Natural killer cell (primary cell): ENCODE data around the gene MEF2A. TPM values are rescaled to one million over a fixed set of nuclear protein-coding genes. Genes with fewer than 3 reads are reported as not detected.
A peak's percentile ranks its signal among the peaks of the same experiment; 100 is the strongest.

Experiments
- ATAC-seq, 3 donors: fragments of 150-1000 bp in 2 of 3; fragments of 200-7000 bp in 1 of 3; cut with Tn5 transposase; 1 replicate in 1 of 3; 2 replicates in 2 of 3; pipeline ENCODE4 v1.10.0; 2021; ENCODE audit warnings: mild to moderate bottlenecking in 2 of 3, moderate library complexity in 2 of 3
- DNase-seq, 2 donors: peaks; one replicate each; pipeline versions ENCODE4 v3.0.0 to v3.0.0-alpha.2; 2013 to 2021; ENCODE audit warnings: mixed read lengths in 1 of 2
- H3K27ac ChIP-seq: one replicate; pipeline ENCODE4 v1.5.1; 2013; ENCODE audit warnings: mild to moderate bottlenecking, low read length
- H3K27me3 ChIP-seq: one replicate; pipeline ENCODE4 v1.6.1; 2013; ENCODE audit warnings: low read length; ENCODE audit not compliant: control insufficient read depth, insufficient read depth
- H3K36me3 ChIP-seq: one replicate; pipeline ENCODE4 v1.6.1; 2013; ENCODE audit warnings: low read length; ENCODE audit not compliant: control insufficient read depth, insufficient read depth
- H3K4me1 ChIP-seq: one replicate; pipeline ENCODE4 v1.6.1; 2013; ENCODE audit warnings: low read length; ENCODE audit not compliant: control insufficient read depth, insufficient read depth
- H3K4me3 ChIP-seq: one replicate; pipeline ENCODE4 v1.5.1; 2013; ENCODE audit warnings: low read length
- H3K9me3 ChIP-seq: one replicate; pipeline ENCODE4 v1.6.1; 2013; ENCODE audit warnings: low read length; ENCODE audit not compliant: control insufficient read depth, insufficient read depth
- H3K27ac Mint-ChIP-seq, 2 donors: one replicate each; pipeline ENCODE4 v1.8.0; 2022; ENCODE audit warnings: mild to moderate bottlenecking in 2 of 2, mixed read lengths in 2 of 2, moderate library complexity in 1 of 2
- H3K27me3 Mint-ChIP-seq, 2 donors: one replicate each; pipeline ENCODE4 v1.8.0; 2022; ENCODE audit warnings: low read depth in 2 of 2, mixed read lengths in 2 of 2
- H3K36me3 Mint-ChIP-seq: one replicate; pipeline ENCODE4 v1.8.0; 2022; ENCODE audit warnings: mixed read lengths
- H3K4me1 Mint-ChIP-seq, 2 donors: one replicate each; pipeline ENCODE4 v1.8.0; 2022; ENCODE audit warnings: mixed read lengths in 2 of 2
- H3K4me3 Mint-ChIP-seq: one replicate; pipeline ENCODE4 v1.8.0; 2022; ENCODE audit warnings: mild to moderate bottlenecking, moderate library complexity, mixed read lengths
- H3K9me3 Mint-ChIP-seq, 2 donors: one replicate each; pipeline ENCODE4 v1.8.0; 2022; ENCODE audit warnings: mixed read lengths in 2 of 2
- CTCF ChIP-seq: fragments of 200-600 bp; IDR thresholded peaks from one replicate; pipeline ENCODE4 v1.8.0; 2022; ENCODE audit warnings: antibody characterized with exemption
- WGBS: methylation state at CpG from one replicate; pipeline ENCODE4 v1.1.7; 2013; ENCODE audit warnings: missing lambda C conversion rate; ENCODE audit not compliant: insufficient coverage; 5-methylcytosine and 5-hydroxymethylcytosine counted together
- intact Hi-C: fragments of 100-400 bp; cut with micrococcal nuclease; formaldehyde crosslinking; loops from one replicate; pipeline ENCODE4 v1.14.2; 2022
- total RNA-seq, 4 donors: library from RNA; stranded (reverse); fragments of 120-200 nt in 1 of 4; gene quantifications; one replicate each; pipeline versions ENCODE4 v1.2.3 to v1.2.4, GENCODE V29; 2013 to 2022

Gene MEF2A
- total RNA-seq, 3 donors from 2014 or later (not counting 1 experiment from before 2014, with no cell fraction given), result 31.1 to 33.9 (median 33.6) TPM

GRCh38 chr15:99630607-99631131 lies 64.9 kb downstream of the MEF2A start:
- Mint-ChIP-seq H3K9me3 (no peaks in the 10 kb centered on the region), H3K27me3 (no peaks in the 10 kb centered on the region), H3K4me1 (peaks cover 56 to 57% of the 10 kb centered on the region in 2 donors), H3K36me3 (no peaks in the 10 kb centered on the region), H3K27ac (peak overlapping the region in 1 of 2 donors; percentile 25), H3K4me3 (no peak overlapping the region)
- H3K4me1 ChIP-seq, result no peaks in the 10 kb centered on the region
- no peak for TF ChIP-seq CTCF
- H3K9me3 ChIP-seq, result no peaks in the 10 kb centered on the region
- H3K27ac ChIP-seq, result peak overlapping the region; percentile 48
- H3K4me3 ChIP-seq, result no peak overlapping the region
- no peaks in the 10 kb centered on the region for H3K27me3 ChIP-seq
- ATAC-seq (no peak), DNase-seq (no peak)
- peaks cover 13% of the 10 kb centered on the region for H3K36me3 ChIP-seq
- intact Hi-C loops, result no loop called here
- 77% methylated on average over 6 of the region's 7 CpGs for WGBS

- H3K36me3 Mint-ChIP-seq, result no peaks in the 10 kb centered on the region
- H3K27me3 ChIP-seq, result no peaks in the 10 kb centered on the region
- H3K9me3 Mint-ChIP-seq, result no peaks in the 10 kb centered on the region
- H3K4me1 ChIP-seq, result no peaks in the 10 kb centered on the region
- peak overlapping the region; percentile 48 for H3K27ac ChIP-seq
- no peak overlapping the region for H3K4me3 ChIP-seq
- H3K36me3 ChIP-seq, result peaks cover 13% of the 10 kb centered on the region
- no peak for TF ChIP-seq CTCF
- H3K27me3 Mint-ChIP-seq, result no peaks in the 10 kb centered on the region
- intact Hi-C loops, result no loop called here
- peaks cover 51 to 52% of the 10 kb centered on the region in 2 donors for H3K4me1 Mint-ChIP-seq
- 11% methylated on average over 1 of the region's 2 CpGs for WGBS
- DNase-seq, result no peak
- H3K4me3 Mint-ChIP-seq, result no peak overlapping the region
- H3K9me3 ChIP-seq, result no peaks in the 10 kb centered on the region
- ATAC-seq, result peak in 1 of 3 donors; percentile 62
- peak overlapping the region in 1 of 2 donors; percentile 25 for H3K27ac Mint-ChIP-seq
Measured at GRCh38 chr15:99631255-99631654, 65.5 kb downstream of the MEF2A start.

GRCh38 chr15:99632521-99632920 lies 66.7 kb downstream of the MEF2A start:
- Mint-ChIP-seq H3K27ac (no peak overlapping the region), H3K27me3 (no peaks in the 10 kb centered on the region), H3K36me3 (no peaks in the 10 kb centered on the region), H3K4me1 (peaks cover 40 to 42% of the 10 kb centered on the region in 2 donors), H3K9me3 (no peaks in the 10 kb centered on the region), H3K4me3 (no peak overlapping the region)
- no peaks in the 10 kb centered on the region for H3K27me3 ChIP-seq
- no peak overlapping the region for H3K4me3 ChIP-seq
- peaks cover 17% of the 10 kb centered on the region for H3K36me3 ChIP-seq
- DNase-seq (no peak), ATAC-seq (no peak)
- no peaks in the 10 kb centered on the region for H3K4me1 ChIP-seq
- 95% methylated on average over 2 of the region's 2 CpGs for WGBS
- no peak overlapping the region for H3K27ac ChIP-seq
- intact Hi-C loops, result no loop called here
- no peak for TF ChIP-seq CTCF
- no peaks in the 10 kb centered on the region for H3K9me3 ChIP-seq

- intact Hi-C loops, result no loop called here
- Mint-ChIP-seq H3K36me3 (no peaks in the 10 kb centered on the region), H3K4me1 (peaks cover 31 to 47% of the 10 kb centered on the region in 2 donors)
Measured at GRCh38 chr15:99633655-99634054, 67.9 kb downstream of the MEF2A start.

More at GRCh38 chr15:99633655-99634054, 67.9 kb downstream of the MEF2A start:
- H3K4me3 ChIP-seq, result no peak overlapping the region
- H3K9me3 ChIP-seq, result no peaks in the 10 kb centered on the region
- Mint-ChIP-seq H3K27me3 (no peaks in the 10 kb centered on the region), H3K9me3 (no peaks in the 10 kb centered on the region), H3K27ac (no peak overlapping the region), H3K4me3 (no peak overlapping the region)
- no peaks in the 10 kb centered on the region for H3K4me1 ChIP-seq
- TF ChIP-seq CTCF, result no peak
- ATAC-seq (no peak), DNase-seq (no peak)
- H3K27ac ChIP-seq, result no peak overlapping the region
- no peaks in the 10 kb centered on the region for H3K27me3 ChIP-seq
- peaks cover 17% of the 10 kb centered on the region for H3K36me3 ChIP-seq
- WGBS, result 100% methylated on average over 1 of the region's 2 CpGs
